Astrocyte (in vitro differentiated cells and primary cell): Measurements from ENCODE around the gene UVSSA. TPM values are rescaled to one million over a fixed set of nuclear protein-coding genes. Genes with fewer than 3 reads are reported as not detected.

Source experiments
- DNase-seq: peaks from one replicate; pipeline ENCODE4 v3.0.0-alpha.2; 2010; ENCODE audit warnings: low read depth
- FAIRE-seq: peaks from 2 replicates; lab custom pipeline; 2011; peaks lifted over from hg19 to GRCh38; lab: Jason Lieb, UNC
- H2AFZ ChIP-seq: 2 replicates; pipeline ENCODE4 v1.6.0; 2012; ENCODE audit warnings: low read depth, low read length, inconsistent platforms
- H3K27ac ChIP-seq: 2 replicates; pipeline ENCODE4 v1.5.1; 2011; ENCODE audit warnings: low read depth, low read length, inconsistent platforms
- H3K27me3 ChIP-seq: 2 replicates; pipeline ENCODE4 v1.6.0; 2011; ENCODE audit warnings: low read length, inconsistent platforms; ENCODE audit not compliant: insufficient read depth
- H3K36me3 ChIP-seq: 2 replicates; pipeline ENCODE4 v1.5.1; 2011; ENCODE audit warnings: low read length, inconsistent platforms; ENCODE audit not compliant: insufficient read depth
- H3K4me1 ChIP-seq: 2 replicates; pipeline ENCODE4 v1.5.1; 2011; ENCODE audit warnings: low read length, inconsistent platforms; ENCODE audit not compliant: insufficient read depth
- H3K4me2 ChIP-seq: 2 replicates; pipeline ENCODE4 v1.6.0; 2012; ENCODE audit warnings: low read length, inconsistent platforms
- H3K4me3 ChIP-seq: 2 replicates; pipeline ENCODE4 v1.5.1; 2011; ENCODE audit warnings: low read depth, mild to moderate bottlenecking, low read length, inconsistent platforms; ENCODE audit not compliant: insufficient read depth
- H3K79me2 ChIP-seq: 2 replicates; pipeline ENCODE4 v1.6.0; 2012; ENCODE audit warnings: mild to moderate bottlenecking, low read length, inconsistent platforms; ENCODE audit not compliant: insufficient read depth
- H3K9ac ChIP-seq: 2 replicates; pipeline ENCODE4 v1.6.0; 2012; ENCODE audit warnings: mild to moderate bottlenecking, low read length, inconsistent platforms
- H3K9me3 ChIP-seq: 2 replicates; pipeline ENCODE4 v1.5.1; 2012; ENCODE audit warnings: low read depth, mild to moderate bottlenecking, low read length, inconsistent platforms; ENCODE audit not compliant: insufficient read depth
- H4K20me1 ChIP-seq: 2 replicates; pipeline ENCODE4 v1.6.0; 2012; ENCODE audit warnings: low read length, inconsistent platforms; ENCODE audit not compliant: insufficient read depth
- H3K27ac Mint-ChIP-seq: one replicate; pipeline ENCODE4 v1.8.0; 2021; ENCODE audit warnings: mild to moderate bottlenecking, mixed read lengths; ENCODE audit not compliant: unreplicated experiment
- H3K27me3 Mint-ChIP-seq: one replicate; pipeline ENCODE4 v1.8.0; 2021; ENCODE audit warnings: low read depth, mixed read lengths; ENCODE audit not compliant: unreplicated experiment
- H3K36me3 Mint-ChIP-seq: one replicate; pipeline ENCODE4 v1.8.0; 2021; ENCODE audit warnings: low read depth, mixed read lengths; ENCODE audit not compliant: unreplicated experiment
- H3K4me1 Mint-ChIP-seq: one replicate; pipeline ENCODE4 v1.8.0; 2021; ENCODE audit warnings: low read depth, mixed read lengths; ENCODE audit not compliant: unreplicated experiment
- H3K4me3 Mint-ChIP-seq: one replicate; pipeline ENCODE4 v1.8.0; 2021; ENCODE audit warnings: mild to moderate bottlenecking, moderate library complexity, mixed read lengths; ENCODE audit not compliant: unreplicated experiment
- H3K9me3 Mint-ChIP-seq: one replicate; pipeline ENCODE4 v1.8.0; 2021; ENCODE audit warnings: mild to moderate bottlenecking, mixed read lengths; ENCODE audit not compliant: unreplicated experiment
- CTCF ChIP-seq: IDR thresholded peaks from 2 replicates; pipeline ENCODE4 v1.5.1; 2011; ENCODE audit warnings: low read depth, mild to moderate bottlenecking, inconsistent platforms, low read length, moderate library complexity; ENCODE audit not compliant: insufficient read depth
- EZH2 ChIP-seq: IDR thresholded peaks from 2 replicates; pipeline ENCODE4 v1.6.1; 2012; ENCODE audit warnings: mild to moderate bottlenecking, low read length, inconsistent platforms; ENCODE audit not compliant: insufficient read depth
- total RNA-seq: library from RNA; stranded (reverse); gene quantifications from 2 replicates; pipeline ENCODE4 v1.2.1, GENCODE V29; 2021

The UVSSA gene
- total RNA-seq, 1 donor from 2014 or later: 14.8 TPM

DNA sequence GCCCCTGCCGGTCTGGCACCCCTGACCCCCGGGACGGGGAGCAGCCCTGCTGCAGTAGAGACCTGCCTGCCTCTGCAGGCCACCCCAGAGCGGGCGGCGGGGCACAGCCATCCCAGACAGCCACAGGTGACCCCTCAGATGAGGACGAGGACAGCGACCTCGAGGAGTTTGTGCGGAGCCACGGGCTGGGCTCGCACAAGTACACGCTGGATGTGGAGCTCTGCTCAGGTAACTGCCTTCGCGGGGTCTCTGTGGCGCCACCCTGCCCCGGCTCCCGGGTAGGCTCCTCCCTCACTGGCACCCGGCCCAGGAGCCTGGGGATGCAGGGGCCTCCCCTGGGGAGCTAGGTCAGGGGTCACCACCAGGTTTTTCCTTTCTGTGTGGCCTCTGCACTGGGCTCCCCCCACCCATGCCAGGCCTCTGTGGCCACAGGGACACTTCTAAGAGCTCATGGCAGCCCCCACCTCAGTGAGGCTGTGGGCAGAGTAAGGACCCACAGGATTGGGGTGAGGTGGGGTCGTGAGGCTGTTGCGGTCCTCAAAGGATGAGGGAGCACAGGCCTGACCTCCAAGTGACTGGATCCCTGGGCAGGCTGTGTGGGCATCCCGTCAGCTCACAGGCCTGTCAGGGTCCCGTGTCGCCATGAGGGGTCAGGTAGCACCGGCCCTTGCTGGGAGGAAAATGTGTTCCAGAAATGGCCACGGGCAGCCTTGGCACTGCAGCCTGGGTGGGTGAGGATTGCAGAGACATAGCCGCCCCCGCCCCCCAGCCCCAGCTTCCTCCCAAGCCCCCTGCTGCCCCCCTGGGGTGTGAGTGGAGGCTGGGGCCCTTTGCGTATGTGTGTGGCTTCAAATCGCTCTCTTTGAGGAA is 6.4 kb downstream of the UVSSA start:
- FAIRE-seq (no peak), DNase-seq (no peak)
- no peaks in the 10 kb centered on the region for H3K4me1 ChIP-seq
- H3K27ac ChIP-seq: no peak overlapping the region
- peaks cover 13% of the 10 kb centered on the region for H4K20me1 ChIP-seq
- no peak overlapping the region for H3K9ac ChIP-seq
- H3K4me3 ChIP-seq: no peak overlapping the region
- no peaks in the 10 kb centered on the region for H3K36me3 ChIP-seq
- H3K4me1 Mint-ChIP-seq: peaks cover 14% of the 10 kb centered on the region
- no peaks in the 10 kb centered on the region for H3K27me3 Mint-ChIP-seq
- no peak for TF ChIP-seq CTCF
- no peak for TF ChIP-seq EZH2
- peaks cover 18% of the 10 kb centered on the region for H3K79me2 ChIP-seq
- no peak overlapping the region for H3K27ac Mint-ChIP-seq
- H3K36me3 Mint-ChIP-seq: peaks cover 11% of the 10 kb centered on the region
- no peak overlapping the region for H2AFZ ChIP-seq
- no peaks in the 10 kb centered on the region for H3K9me3 Mint-ChIP-seq
- H3K4me3 Mint-ChIP-seq: no peak overlapping the region
- no peaks in the 10 kb centered on the region for H3K27me3 ChIP-seq
- H3K4me2 ChIP-seq: no peak overlapping the region
- no peaks in the 10 kb centered on the region for H3K9me3 ChIP-seq

DNA sequence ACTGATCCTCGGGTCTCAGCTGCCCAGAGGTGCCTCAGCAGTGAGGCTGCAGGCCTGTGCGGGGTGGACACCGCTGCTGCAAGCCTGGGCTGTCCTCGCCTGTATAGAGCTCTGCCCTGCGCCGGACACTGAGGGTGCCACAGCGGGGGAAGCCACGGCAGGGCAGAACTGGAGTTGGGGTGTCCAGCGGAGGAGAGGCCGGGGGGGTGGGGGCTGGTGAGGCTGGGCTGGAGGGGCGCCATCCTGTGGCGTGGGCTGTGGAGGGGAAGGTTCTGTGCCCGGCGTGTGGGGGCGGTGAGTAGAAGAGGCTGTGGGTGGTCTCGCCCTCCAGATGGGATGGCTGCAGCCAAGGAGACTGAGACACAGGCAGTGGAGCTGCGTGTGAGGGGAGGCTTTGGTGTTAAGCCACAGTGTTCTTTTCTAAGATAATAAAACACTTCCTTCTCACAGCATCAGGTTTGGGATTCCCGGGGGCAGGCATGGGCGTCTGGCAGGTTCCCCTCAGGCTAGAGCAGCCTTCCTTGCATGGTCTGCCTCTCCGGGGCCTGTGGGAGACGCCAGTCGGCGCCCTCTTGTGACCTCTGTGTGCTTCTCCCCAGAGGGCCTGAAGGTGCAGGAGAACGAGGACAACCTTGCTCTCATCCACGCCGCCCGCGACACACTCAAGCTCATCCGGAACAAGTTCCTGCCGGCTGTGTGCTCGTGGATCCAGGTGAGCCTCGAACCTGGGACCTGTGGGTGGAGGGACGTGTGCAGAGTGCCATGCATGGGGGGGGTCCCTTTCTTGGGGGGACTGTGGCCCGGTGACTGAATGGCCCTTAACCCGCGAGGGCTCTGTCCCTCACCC is 7.4 kb downstream of the UVSSA start:
- H3K27ac Mint-ChIP-seq: no peak overlapping the region
- Histone ChIP-seq H3K4me3 (no peak overlapping the region), H3K79me2 (peaks cover 9% of the 10 kb centered on the region), H4K20me1 (peaks cover 13% of the 10 kb centered on the region), H3K4me2 (no peak overlapping the region), H3K4me1 (no peaks in the 10 kb centered on the region), H3K9ac (no peak overlapping the region), H3K36me3 (no peaks in the 10 kb centered on the region), H2AFZ (no peak overlapping the region), H3K27ac (no peak overlapping the region), H3K27me3 (no peaks in the 10 kb centered on the region), H3K9me3 (no peaks in the 10 kb centered on the region)
- no peak overlapping the region for H3K4me3 Mint-ChIP-seq
- no peaks in the 10 kb centered on the region for H3K27me3 Mint-ChIP-seq
- FAIRE-seq (no peak), DNase-seq (no peak)
- peaks cover 7% of the 10 kb centered on the region for H3K4me1 Mint-ChIP-seq
- no peak for TF ChIP-seq CTCF
- TF ChIP-seq EZH2: no peak
- H3K9me3 Mint-ChIP-seq: no peaks in the 10 kb centered on the region
- peaks cover 19% of the 10 kb centered on the region for H3K36me3 Mint-ChIP-seq
